Hippocampal formation (tissue), 2 donors: Measurements from ENCODE around the gene LRRC28.

Experiments used
- DNase-seq, 2 donors: peaks; one replicate each; lab custom pipeline; 2025; lab: John Stamatoyannopoulos, UW

Gene LRRC28

GRCh38 chr15:99249270-99249841 lies 1.9 kb upstream of the LRRC28 start, which contains the start of gene TTC23:
Gene TTC23, minus strand, starts transcription at chr15:99249581. Its CDS starts 20,869 bp downstream, at chr15:99228712.
- peak in 1 of 2 donors; percentile 66 for DNase-seq

- DNase-seq = no peak
Measured at GRCh38 chr15:99250001-99250400, 1.3 kb upstream of the LRRC28 start.

- no peak for DNase-seq
Measured at GRCh38 chr15:99250494-99250856, 806 bp upstream of the LRRC28 start.

- no peak for DNase-seq
Measured at GRCh38 chr15:99252326-99252725, 1.0 kb downstream of the LRRC28 start.

GRCh38 chr15:99253381-99254090 lies 2.3 kb downstream of the LRRC28 start:
- DNase-seq = no peak

GRCh38 chr15:99257107-99257750 lies 5.9 kb downstream of the LRRC28 start:
- DNase-seq = no peak

- DNase-seq = no peak
Measured at GRCh38 chr15:99264125-99264524, 12.8 kb downstream of the LRRC28 start.

- no peak for DNase-seq
Measured at GRCh38 chr15:99265541-99266070, 14.3 kb downstream of the LRRC28 start.

- DNase-seq = no peak
Measured at GRCh38 chr15:99267957-99268356, 16.7 kb downstream of the LRRC28 start.

- DNase-seq = no peak
Measured at GRCh38 chr15:99268431-99268830, 17.1 kb downstream of the LRRC28 start.

GRCh38 chr15:99273801-99274200 lies 22.5 kb downstream of the LRRC28 start:
- DNase-seq = no peak

GRCh38 chr15:99275061-99275460 lies 23.8 kb downstream of the LRRC28 start:
- DNase-seq = no peak

GRCh38 chr15:99275525-99276128 lies 24.3 kb downstream of the LRRC28 start:
- no peak for DNase-seq

- no peak for DNase-seq
Measured at GRCh38 chr15:99279290-99279689, 28.0 kb downstream of the LRRC28 start.

GRCh38 chr15:99279827-99280226 lies 28.5 kb downstream of the LRRC28 start:
- no peak for DNase-seq

GRCh38 chr15:99282121-99282520 lies 30.8 kb downstream of the LRRC28 start:
- DNase-seq = no peak

- DNase-seq = no peak
Measured at GRCh38 chr15:99282586-99282985, 31.3 kb downstream of the LRRC28 start.

- DNase-seq = no peak
Measured at GRCh38 chr15:99283717-99284116, 32.4 kb downstream of the LRRC28 start.

- DNase-seq = no peak
Measured at GRCh38 chr15:99291643-99292042, 40.4 kb downstream of the LRRC28 start.

- DNase-seq = no peak
Measured at GRCh38 chr15:99295840-99296239, 44.6 kb downstream of the LRRC28 start.

- DNase-seq = no peak
Measured at GRCh38 chr15:99296386-99296785, 45.1 kb downstream of the LRRC28 start.

- no peak for DNase-seq
Measured at GRCh38 chr15:99303907-99304306, 52.6 kb downstream of the LRRC28 start.
